GM23338 (cell line): Measurements from ENCODE around the gene SLC4A5.

Experiments used
- EZH2 ChIP-seq: fragments of 200-600 bp; sonication (generic); IDR thresholded peaks from one replicate; pipeline ENCODE4 v1.8.0; 2017; ENCODE audit warnings: antibody characterized with exemption, mild to moderate bottlenecking, low read depth; ENCODE audit not compliant: unreplicated experiment
- TF ChIP-seq, protein P1 (sequence below), 2 experiments: fragments of 200-600 bp in 1 of 2; sonication (generic) in 1 of 2; conservative IDR thresholded peaks; 2 replicates each; pipeline versions ENCODE4 v1.5.1 to v1.6.1; 2016 to 2017; ENCODE audit warnings: antibody characterized with exemption in 2 of 2, low read depth in 2 of 2, mild to moderate bottlenecking in 2 of 2, moderate library complexity in 1 of 2

DNA sequence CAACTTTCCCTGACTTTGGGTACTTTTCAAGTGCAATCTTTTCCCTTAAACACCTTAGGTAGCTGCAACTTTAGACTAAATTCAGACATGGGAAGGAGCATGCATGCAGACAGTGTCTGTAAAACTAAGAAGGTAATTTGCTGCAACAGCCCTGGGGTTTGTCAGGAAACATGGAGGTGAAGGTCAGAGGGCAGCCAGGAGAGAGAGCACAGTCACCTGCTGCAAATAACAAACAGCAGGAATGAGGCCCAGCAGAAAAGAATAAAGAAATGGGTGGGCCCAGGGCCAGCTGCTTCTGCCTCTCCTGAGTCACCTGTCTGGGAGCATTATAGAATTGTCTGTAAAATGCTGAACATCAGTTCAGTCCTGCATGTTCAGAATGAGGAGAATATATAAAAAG, 109.6 kb downstream of the SLC4A5 start:
- TF ChIP-seq, protein P1, sequence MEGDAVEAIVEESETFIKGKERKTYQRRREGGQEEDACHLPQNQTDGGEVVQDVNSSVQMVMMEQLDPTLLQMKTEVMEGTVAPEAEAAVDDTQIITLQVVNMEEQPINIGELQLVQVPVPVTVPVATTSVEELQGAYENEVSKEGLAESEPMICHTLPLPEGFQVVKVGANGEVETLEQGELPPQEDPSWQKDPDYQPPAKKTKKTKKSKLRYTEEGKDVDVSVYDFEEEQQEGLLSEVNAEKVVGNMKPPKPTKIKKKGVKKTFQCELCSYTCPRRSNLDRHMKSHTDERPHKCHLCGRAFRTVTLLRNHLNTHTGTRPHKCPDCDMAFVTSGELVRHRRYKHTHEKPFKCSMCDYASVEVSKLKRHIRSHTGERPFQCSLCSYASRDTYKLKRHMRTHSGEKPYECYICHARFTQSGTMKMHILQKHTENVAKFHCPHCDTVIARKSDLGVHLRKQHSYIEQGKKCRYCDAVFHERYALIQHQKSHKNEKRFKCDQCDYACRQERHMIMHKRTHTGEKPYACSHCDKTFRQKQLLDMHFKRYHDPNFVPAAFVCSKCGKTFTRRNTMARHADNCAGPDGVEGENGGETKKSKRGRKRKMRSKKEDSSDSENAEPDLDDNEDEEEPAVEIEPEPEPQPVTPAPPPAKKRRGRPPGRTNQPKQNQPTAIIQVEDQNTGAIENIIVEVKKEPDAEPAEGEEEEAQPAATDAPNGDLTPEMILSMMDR (conservative IDR thresholded peaks at IDR 0.05; ENCODE audit: low read depth in 2 of 2) = no peak
- no peak for TF ChIP-seq EZH2
